ENCODE results near the gene SERPINE3. TPM values are rescaled to one million over a fixed set of nuclear protein-coding genes. Genes with fewer than 3 reads are reported as not detected.

Gene SERPINE3
- total and polyA plus RNA-seq, 2 experiments from 2014 or later: 0.17 to 0.31 TPM

DNA sequence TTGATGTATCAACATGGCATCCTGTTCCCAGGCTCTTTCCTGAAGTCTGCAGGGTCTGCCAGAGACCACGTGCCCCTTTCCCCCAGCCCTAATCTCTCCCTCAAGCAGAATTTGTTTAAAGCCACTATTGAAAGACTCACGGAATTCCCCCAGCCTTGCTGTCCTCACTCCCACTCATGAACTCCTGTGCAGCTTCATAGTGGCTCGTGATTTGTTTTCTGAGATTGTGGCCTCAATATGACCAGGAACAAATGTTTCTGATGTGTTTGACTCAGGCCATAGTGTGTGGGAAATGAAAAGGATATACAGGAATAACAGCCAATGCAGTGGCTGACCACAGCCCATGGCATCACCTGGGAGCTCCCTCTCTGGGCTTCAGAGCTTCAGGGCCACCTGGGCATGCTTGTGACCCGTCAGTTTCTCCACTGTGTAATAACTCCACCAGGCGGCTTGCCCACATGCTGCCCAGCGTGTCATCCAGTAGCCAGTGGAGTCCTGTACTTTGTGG is 8.1 kb upstream of the SERPINE3 start:
- H3K27me3 Mint-ChIP-seq (ENCODE audit: insufficient read depth, low read depth, poor library complexity): peaks cover 4% of the 10 kb centered on the region
- DNase-seq (ENCODE audit: low spot score): no peak
- no peak overlapping the region for H3K4me3 Mint-ChIP-seq
- Histone ChIP-seq H3K4me2 (no peak overlapping the region), H3K79me2 (replicated peaks; ENCODE audit: insufficient read depth) (no peaks in the 10 kb centered on the region), H3K27ac (ENCODE audit: low read depth) (no peak overlapping the region), H3K9me2 (ENCODE audit: insufficient read depth) (no peaks in the 10 kb centered on the region), H3K27me3 (ENCODE audit: insufficient read depth) (no peaks in the 10 kb centered on the region), H3K36me3 (ENCODE audit: insufficient read depth) (no peaks in the 10 kb centered on the region), H3F3A (replicated peaks; ENCODE audit: low read depth) (no peaks in the 10 kb centered on the region), H3K4me1 (ENCODE audit: insufficient read depth) (peaks cover 17% of the 10 kb centered on the region), H2AFZ (peak overlapping the region; percentile 11; the same call in 1 of the 2 replicates), H4K20me1 (replicated peaks; ENCODE audit: insufficient read depth) (no peaks in the 10 kb centered on the region), H3K4me3 (no peak overlapping the region)
- no peak for ATAC-seq
- TF ChIP-seq, protein P1, sequence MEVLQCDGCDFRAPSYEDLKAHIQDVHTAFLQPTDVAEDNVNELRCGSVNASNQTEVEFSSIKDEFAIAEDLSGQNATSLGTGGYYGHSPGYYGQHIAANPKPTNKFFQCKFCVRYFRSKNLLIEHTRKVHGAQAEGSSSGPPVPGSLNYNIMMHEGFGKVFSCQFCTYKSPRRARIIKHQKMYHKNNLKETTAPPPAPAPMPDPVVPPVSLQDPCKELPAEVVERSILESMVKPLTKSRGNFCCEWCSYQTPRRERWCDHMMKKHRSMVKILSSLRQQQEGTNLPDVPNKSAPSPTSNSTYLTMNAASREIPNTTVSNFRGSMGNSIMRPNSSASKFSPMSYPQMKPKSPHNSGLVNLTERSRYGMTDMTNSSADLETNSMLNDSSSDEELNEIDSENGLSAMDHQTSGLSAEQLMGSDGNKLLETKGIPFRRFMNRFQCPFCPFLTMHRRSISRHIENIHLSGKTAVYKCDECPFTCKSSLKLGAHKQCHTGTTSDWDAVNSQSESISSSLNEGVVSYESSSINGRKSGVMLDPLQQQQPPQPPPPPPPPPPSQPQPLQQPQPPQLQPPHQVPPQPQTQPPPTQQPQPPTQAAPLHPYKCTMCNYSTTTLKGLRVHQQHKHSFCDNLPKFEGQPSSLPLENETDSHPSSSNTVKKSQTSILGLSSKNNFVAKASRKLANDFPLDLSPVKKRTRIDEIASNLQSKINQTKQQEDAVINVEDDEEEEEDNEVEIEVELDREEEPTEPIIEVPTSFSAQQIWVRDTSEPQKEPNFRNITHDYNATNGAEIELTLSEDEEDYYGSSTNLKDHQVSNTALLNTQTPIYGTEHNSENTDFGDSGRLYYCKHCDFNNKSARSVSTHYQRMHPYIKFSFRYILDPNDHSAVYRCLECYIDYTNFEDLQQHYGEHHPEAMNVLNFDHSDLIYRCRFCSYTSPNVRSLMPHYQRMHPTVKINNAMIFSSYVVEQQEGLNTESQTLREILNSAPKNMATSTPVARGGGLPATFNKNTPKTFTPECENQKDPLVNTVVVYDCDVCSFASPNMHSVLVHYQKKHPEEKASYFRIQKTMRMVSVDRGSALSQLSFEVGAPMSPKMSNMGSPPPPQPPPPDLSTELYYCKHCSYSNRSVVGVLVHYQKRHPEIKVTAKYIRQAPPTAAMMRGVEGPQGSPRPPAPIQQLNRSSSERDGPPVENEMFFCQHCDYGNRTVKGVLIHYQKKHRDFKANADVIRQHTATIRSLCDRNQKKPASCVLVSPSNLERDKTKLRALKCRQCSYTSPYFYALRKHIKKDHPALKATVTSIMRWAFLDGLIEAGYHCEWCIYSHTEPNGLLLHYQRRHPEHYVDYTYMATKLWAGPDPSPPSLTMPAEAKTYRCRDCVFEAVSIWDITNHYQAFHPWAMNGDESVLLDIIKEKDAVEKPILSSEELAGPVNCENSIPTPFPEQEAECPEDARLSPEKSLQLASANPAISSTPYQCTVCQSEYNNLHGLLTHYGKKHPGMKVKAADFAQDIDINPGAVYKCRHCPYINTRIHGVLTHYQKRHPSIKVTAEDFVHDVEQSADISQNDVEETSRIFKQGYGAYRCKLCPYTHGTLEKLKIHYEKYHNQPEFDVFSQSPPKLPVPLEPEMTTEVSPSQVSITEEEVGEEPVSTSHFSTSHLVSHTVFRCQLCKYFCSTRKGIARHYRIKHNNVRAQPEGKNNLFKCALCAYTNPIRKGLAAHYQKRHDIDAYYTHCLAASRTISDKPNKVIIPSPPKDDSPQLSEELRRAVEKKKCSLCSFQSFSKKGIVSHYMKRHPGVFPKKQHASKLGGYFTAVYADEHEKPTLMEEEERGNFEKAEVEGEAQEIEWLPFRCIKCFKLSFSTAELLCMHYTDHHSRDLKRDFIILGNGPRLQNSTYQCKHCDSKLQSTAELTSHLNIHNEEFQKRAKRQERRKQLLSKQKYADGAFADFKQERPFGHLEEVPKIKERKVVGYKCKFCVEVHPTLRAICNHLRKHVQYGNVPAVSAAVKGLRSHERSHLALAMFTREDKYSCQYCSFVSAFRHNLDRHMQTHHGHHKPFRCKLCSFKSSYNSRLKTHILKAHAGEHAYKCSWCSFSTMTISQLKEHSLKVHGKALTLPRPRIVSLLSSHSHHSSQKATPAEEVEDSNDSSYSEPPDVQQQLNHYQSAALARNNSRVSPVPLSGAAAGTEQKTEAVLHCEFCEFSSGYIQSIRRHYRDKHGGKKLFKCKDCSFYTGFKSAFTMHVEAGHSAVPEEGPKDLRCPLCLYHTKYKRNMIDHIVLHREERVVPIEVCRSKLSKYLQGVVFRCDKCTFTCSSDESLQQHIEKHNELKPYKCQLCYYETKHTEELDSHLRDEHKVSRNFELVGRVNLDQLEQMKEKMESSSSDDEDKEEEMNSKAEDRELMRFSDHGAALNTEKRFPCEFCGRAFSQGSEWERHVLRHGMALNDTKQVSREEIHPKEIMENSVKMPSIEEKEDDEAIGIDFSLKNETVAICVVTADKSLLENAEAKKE (CRISPR knock-in tag; IDR thresholded peaks at IDR 0.05): no peak
- TF ChIP-seq EZH2 (IDR thresholded peaks at IDR 0.05; ENCODE audit: low read depth, unreplicated experiment): no peak
- TF ChIP-seq, protein P2, sequence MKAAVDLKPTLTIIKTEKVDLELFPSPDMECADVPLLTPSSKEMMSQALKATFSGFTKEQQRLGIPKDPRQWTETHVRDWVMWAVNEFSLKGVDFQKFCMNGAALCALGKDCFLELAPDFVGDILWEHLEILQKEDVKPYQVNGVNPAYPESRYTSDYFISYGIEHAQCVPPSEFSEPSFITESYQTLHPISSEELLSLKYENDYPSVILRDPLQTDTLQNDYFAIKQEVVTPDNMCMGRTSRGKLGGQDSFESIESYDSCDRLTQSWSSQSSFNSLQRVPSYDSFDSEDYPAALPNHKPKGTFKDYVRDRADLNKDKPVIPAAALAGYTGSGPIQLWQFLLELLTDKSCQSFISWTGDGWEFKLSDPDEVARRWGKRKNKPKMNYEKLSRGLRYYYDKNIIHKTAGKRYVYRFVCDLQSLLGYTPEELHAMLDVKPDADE (IDR thresholded peaks at IDR 0.05): no peak
- no peak for TF ChIP-seq POLR2AphosphoS5 (IDR thresholded peaks at IDR 0.05; ENCODE audit: low read depth)
- TF ChIP-seq STAT1 (IDR thresholded peaks at IDR 0.05; ENCODE audit: unreplicated experiment): no peak
- no peak for TF ChIP-seq ZNF114 (CRISPR knock-in tag; IDR thresholded peaks at IDR 0.05)
- TF ChIP-seq, protein P3, sequence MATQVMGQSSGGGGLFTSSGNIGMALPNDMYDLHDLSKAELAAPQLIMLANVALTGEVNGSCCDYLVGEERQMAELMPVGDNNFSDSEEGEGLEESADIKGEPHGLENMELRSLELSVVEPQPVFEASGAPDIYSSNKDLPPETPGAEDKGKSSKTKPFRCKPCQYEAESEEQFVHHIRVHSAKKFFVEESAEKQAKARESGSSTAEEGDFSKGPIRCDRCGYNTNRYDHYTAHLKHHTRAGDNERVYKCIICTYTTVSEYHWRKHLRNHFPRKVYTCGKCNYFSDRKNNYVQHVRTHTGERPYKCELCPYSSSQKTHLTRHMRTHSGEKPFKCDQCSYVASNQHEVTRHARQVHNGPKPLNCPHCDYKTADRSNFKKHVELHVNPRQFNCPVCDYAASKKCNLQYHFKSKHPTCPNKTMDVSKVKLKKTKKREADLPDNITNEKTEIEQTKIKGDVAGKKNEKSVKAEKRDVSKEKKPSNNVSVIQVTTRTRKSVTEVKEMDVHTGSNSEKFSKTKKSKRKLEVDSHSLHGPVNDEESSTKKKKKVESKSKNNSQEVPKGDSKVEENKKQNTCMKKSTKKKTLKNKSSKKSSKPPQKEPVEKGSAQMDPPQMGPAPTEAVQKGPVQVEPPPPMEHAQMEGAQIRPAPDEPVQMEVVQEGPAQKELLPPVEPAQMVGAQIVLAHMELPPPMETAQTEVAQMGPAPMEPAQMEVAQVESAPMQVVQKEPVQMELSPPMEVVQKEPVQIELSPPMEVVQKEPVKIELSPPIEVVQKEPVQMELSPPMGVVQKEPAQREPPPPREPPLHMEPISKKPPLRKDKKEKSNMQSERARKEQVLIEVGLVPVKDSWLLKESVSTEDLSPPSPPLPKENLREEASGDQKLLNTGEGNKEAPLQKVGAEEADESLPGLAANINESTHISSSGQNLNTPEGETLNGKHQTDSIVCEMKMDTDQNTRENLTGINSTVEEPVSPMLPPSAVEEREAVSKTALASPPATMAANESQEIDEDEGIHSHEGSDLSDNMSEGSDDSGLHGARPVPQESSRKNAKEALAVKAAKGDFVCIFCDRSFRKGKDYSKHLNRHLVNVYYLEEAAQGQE (IDR thresholded peaks at IDR 0.05; ENCODE audit: unreplicated experiment): no peak
- no peak for TF ChIP-seq JUNB (IDR thresholded peaks at IDR 0.05; ENCODE audit: unreplicated experiment)
- no peak for TF ChIP-seq ZNF331 (CRISPR knock-in tag; IDR thresholded peaks at IDR 0.05; ENCODE audit: low read depth)
- TF ChIP-seq, protein P4, sequence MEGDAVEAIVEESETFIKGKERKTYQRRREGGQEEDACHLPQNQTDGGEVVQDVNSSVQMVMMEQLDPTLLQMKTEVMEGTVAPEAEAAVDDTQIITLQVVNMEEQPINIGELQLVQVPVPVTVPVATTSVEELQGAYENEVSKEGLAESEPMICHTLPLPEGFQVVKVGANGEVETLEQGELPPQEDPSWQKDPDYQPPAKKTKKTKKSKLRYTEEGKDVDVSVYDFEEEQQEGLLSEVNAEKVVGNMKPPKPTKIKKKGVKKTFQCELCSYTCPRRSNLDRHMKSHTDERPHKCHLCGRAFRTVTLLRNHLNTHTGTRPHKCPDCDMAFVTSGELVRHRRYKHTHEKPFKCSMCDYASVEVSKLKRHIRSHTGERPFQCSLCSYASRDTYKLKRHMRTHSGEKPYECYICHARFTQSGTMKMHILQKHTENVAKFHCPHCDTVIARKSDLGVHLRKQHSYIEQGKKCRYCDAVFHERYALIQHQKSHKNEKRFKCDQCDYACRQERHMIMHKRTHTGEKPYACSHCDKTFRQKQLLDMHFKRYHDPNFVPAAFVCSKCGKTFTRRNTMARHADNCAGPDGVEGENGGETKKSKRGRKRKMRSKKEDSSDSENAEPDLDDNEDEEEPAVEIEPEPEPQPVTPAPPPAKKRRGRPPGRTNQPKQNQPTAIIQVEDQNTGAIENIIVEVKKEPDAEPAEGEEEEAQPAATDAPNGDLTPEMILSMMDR (conservative IDR thresholded peaks at IDR 0.05; ENCODE audit: low read depth in 2 of 2): no peak
- TF ChIP-seq CREB1 (CRISPR knock-in tag; IDR thresholded peaks at IDR 0.05; ENCODE audit: low read depth): no peak
- no peak for TF ChIP-seq EZH2phosphoT487 (IDR thresholded peaks at IDR 0.05; ENCODE audit: unreplicated experiment)
- no peak for TF ChIP-seq NANOG (IDR thresholded peaks at IDR 0.05; ENCODE audit: borderline replicate concordance)
- peaks cover 19% of the 10 kb centered on the region for H3K4me1 Mint-ChIP-seq
- H3K36me3 Mint-ChIP-seq (ENCODE audit: low read depth): no peaks in the 10 kb centered on the region
- no peaks in the 10 kb centered on the region for H3K9me3 Mint-ChIP-seq
- H3K27ac Mint-ChIP-seq: no peak overlapping the region
